Stomach (tissue), 9 donors: ENCODE measurements around the gene NAB2. TPM values are rescaled to one million over a fixed set of nuclear protein-coding genes. Genes with fewer than 3 reads are reported as not detected.

ENCODE experiments used
- DNase-seq, 2 donors: peaks; one replicate each; pipeline versions ENCODE4 v3.0.0 to v3.0.0-alpha.2; 2013 to 2019
- H3K27ac ChIP-seq, 5 donors: fragments of 200-600 bp in 4 of 5; sonication (generic) in 4 of 5; one replicate each; pipeline ENCODE4 v1.5.1; 2013 to 2019; ENCODE audit warnings: mild to moderate bottlenecking in 1 of 5, moderate library complexity in 1 of 5
- H3K27me3 ChIP-seq, 3 donors: fragments of 200-600 bp; sonication (generic); one replicate each; pipeline ENCODE4 v1.5.1; 2017 to 2019; ENCODE audit warnings: mixed run types in 1 of 3
- H3K36me3 ChIP-seq, 4 donors: fragments of 200-600 bp; sonication (generic); 1 replicate in 3 of 4; 2 replicates in 1 of 4; pipeline ENCODE4 v1.5.1; 2016 to 2019
- H3K4me1 ChIP-seq, 4 donors: fragments of 200-600 bp; sonication (generic); one replicate each; pipeline ENCODE4 v1.5.1; 2016 to 2019
- H3K4me3 ChIP-seq, 4 donors: fragments of 200-600 bp; sonication (generic) in 3 of 4; one replicate each; pipeline ENCODE4 v1.5.1; 2016 to 2019; ENCODE audit warnings: mild to moderate bottlenecking in 1 of 4
- H3K9me3 ChIP-seq, 4 donors: fragments of 200-600 bp; sonication (generic); one replicate each; pipeline ENCODE4 v1.5.1; 2016 to 2019
- CTCF ChIP-seq, 7 experiments: fragments of 450-650 bp in 4 of 7; fragments of 200-600 bp in 3 of 7; sonication (generic) in 3 of 7; IDR thresholded peaks; one replicate each; pipeline ENCODE4 v1.5.1; 2016 to 2019; ENCODE audit warnings: antibody characterized with exemption in 7 of 7, control low read depth in 2 of 7, mild to moderate bottlenecking in 1 of 7
- EP300 ChIP-seq: sonication (generic); formaldehyde crosslinking; IDR thresholded peaks from one replicate; pipeline ENCODE4 v1.6.1; 2017; ENCODE audit warnings: antibody characterized with exemption
- POLR2A ChIP-seq, 4 donors: fragments of 450-650 bp; IDR thresholded peaks; one replicate each; pipeline ENCODE4 v1.6.1; 2016; ENCODE audit warnings: antibody characterized with exemption in 4 of 4, control low read depth in 2 of 4, mild to moderate bottlenecking in 1 of 4, moderate library complexity in 1 of 4
- POLR2AphosphoS5 ChIP-seq, 3 donors: sonication (generic); formaldehyde crosslinking; IDR thresholded peaks; one replicate each; pipeline ENCODE4 v1.6.1; 2016; ENCODE audit warnings: antibody characterized with exemption in 3 of 3
- WGBS, 5 donors: extraction: QIAGEN DNeasy Blood & Tissue Kit in 3 of 5; methylation state at CpG; one replicate each; pipeline versions ENCODE4 v1.1.5 to v1.1.7; 2013 to 2018; 5-methylcytosine and 5-hydroxymethylcytosine counted together
- intact Hi-C: fragments of 100-400 bp; cut with DNase I; formaldehyde crosslinking; loops from one replicate; pipeline ENCODE4 v1.15.1; 2023; ENCODE audit warnings: low total_unique reads
- polyA plus RNA-seq, 3 donors: library from polyadenylated mRNA; stranded (reverse); fragments of 200-250 nt; gene quantifications; one replicate each; pipeline ENCODE4 v1.2.3, GENCODE V29; 2013
- total RNA-seq, 5 donors: library from RNA; depleted of rRNA; stranded (reverse); fragments of >200 nt; gene quantifications; one replicate each; pipeline versions ENCODE4 v1.1.0 to v1.2.3, GENCODE V29; 2014 to 2016
- donor health status: healthy with polysubstance abuse.
- donor health status: Bipolar disorder and iron deficiency.
- donor health status: healthy.

NAB2 gene
- total and polyA plus RNA-seq, 8 donors = 1.7 to 16.6 (median 12.1) TPM; not detected in 1

- H3K27ac ChIP-seq = no peak overlapping the region
- H3K27me3 ChIP-seq = no peaks in the 10 kb centered on the region
- WGBS, 5 donors = 92 to 96% (median 94%) methylated on average over 12 to 14 of the region's 14 CpGs
- H3K36me3 ChIP-seq = peaks cover 40 to 78% (median 70%) of the 10 kb centered on the region in 4 donors
- TF ChIP-seq POLR2AphosphoS5 (IDR thresholded peaks at IDR 0.05) (no peak), CTCF (IDR thresholded peaks at IDR 0.05) (no peak), POLR2A (IDR thresholded peaks at IDR 0.05) (no peak), EP300 (no peak)
- peaks cover 35 to 77% (median 49%) of the 10 kb centered on the region in 4 donors for H3K4me1 ChIP-seq
- no peaks in the 10 kb centered on the region for H3K9me3 ChIP-seq
- H3K4me3 ChIP-seq = no peak overlapping the region
- peak in 1 of 2 donors; percentile 17 for DNase-seq
- intact Hi-C loops = no loop called here
Measured at GRCh38 chr12:57105011-57105753, 16.3 kb downstream of the NAB2 start.

- WGBS, 5 donors = 76 to 86% (median 81%) methylated on average over 8 to 9 of the region's 9 CpGs
Measured at GRCh38 chr12:57106021-57106708, 17.3 kb downstream of the NAB2 start.

GRCh38 chr12:57107456-57108155 is 18.7 kb downstream of the NAB2 start:
- intact Hi-C loops = no loop called here
- peak in 1 of 2 donors; percentile 21 for DNase-seq
- Histone ChIP-seq H3K4me1 (peaks cover 26 to 68% (median 46%) of the 10 kb centered on the region in 4 donors), H3K4me3 (peak overlapping the region in 1 of 4 donors; percentile 14), H3K27ac (peak overlapping the region in 2 of 5 donors; percentile 5 to 22), H3K9me3 (no peaks in the 10 kb centered on the region), H3K27me3 (no peaks in the 10 kb centered on the region), H3K36me3 (peaks cover 39 to 57% (median 52%) of the 10 kb centered on the region in 4 donors)
- TF ChIP-seq EP300 (no peak), POLR2AphosphoS5 (IDR thresholded peaks at IDR 0.05) (no peak), POLR2A (IDR thresholded peaks at IDR 0.05) (no peak), CTCF (IDR thresholded peaks at IDR 0.05) (no peak)
- 69 to 75% (median 72%) methylated on average over 7 of the region's 7 CpGs for WGBS, 5 donors

More at GRCh38 chr12:57106021-57106708, 17.3 kb downstream of the NAB2 start:
- intact Hi-C loops = no loop called here
- peak in 1 of 2 donors; percentile 20 for DNase-seq
- H3K4me1 ChIP-seq = peaks cover 35 to 73% (median 49%) of the 10 kb centered on the region in 4 donors
- TF ChIP-seq POLR2AphosphoS5 (IDR thresholded peaks at IDR 0.05) (no peak), EP300 (no peak)
- H3K27me3 ChIP-seq = no peaks in the 10 kb centered on the region
- no peaks in the 10 kb centered on the region for H3K9me3 ChIP-seq
- H3K36me3 ChIP-seq = peaks cover 39 to 72% (median 65%) of the 10 kb centered on the region in 4 donors
- peak overlapping the region in 1 of 5 donors; percentile 14 for H3K27ac ChIP-seq
- H3K4me3 ChIP-seq = no peak overlapping the region

- Histone ChIP-seq H3K4me3 (peak overlapping the region; percentile 68 to 85 (median 82)), H3K4me1 (peaks cover 26 to 60% (median 48%) of the 10 kb centered on the region in 4 donors), H3K9me3 (no peaks in the 10 kb centered on the region), H3K27me3 (no peaks in the 10 kb centered on the region), H3K36me3 (peaks cover 27 to 42% (median 37%) of the 10 kb centered on the region in 4 donors), H3K27ac (peak overlapping the region; percentile 97 to 100 (median 97))
- intact Hi-C loops = loop anchor here (5.0 kb wide), 1 partner anchor 42 kb away; no protein-coding TSS in a partner anchor
- WGBS, 5 donors = 44 to 51% (median 49%) methylated on average over 7 of the region's 7 CpGs
- no peak for DNase-seq
- TF ChIP-seq CTCF (IDR thresholded peaks at IDR 0.05) = no peak
- no peak for TF ChIP-seq POLR2A (IDR thresholded peaks at IDR 0.05)
- TF ChIP-seq POLR2AphosphoS5 (IDR thresholded peaks at IDR 0.05) = no peak
- TF ChIP-seq EP300 = no peak
Measured at GRCh38 chr12:57109207-57110103, 20.5 kb downstream of the NAB2 start.
